DOHH2 (cell line): Measurements from ENCODE around the gene ARL4C.

Experiments
- H3F3A ChIP-seq: fragments of 200-600 bp; sonication (generic), shearing (Covaris generic); 2 replicates; pipeline ENCODE4 v1.6.0; 2016; ENCODE audit warnings: antibody characterized with exemption, mild to moderate bottlenecking; ENCODE audit not compliant: control insufficient read depth, insufficient read depth
- H3K27ac ChIP-seq: fragments of 200-600 bp; sonication (generic); 2 replicates; pipeline ENCODE4 v1.5.1; 2014; ENCODE audit warnings: low read depth, mild to moderate bottlenecking, low read length, moderate library complexity
- H3K27me3 ChIP-seq: fragments of 200-600 bp; sonication (generic); 2 replicates; pipeline ENCODE4 v1.6.1; 2014; ENCODE audit warnings: mild to moderate bottlenecking, low read length, mixed read lengths; ENCODE audit not compliant: control insufficient read depth
- H3K36me3 ChIP-seq: fragments of 200-600 bp; sonication (generic); 2 replicates; pipeline ENCODE4 v1.6.1; 2014; ENCODE audit warnings: mild to moderate bottlenecking, low read length, moderate library complexity, mixed read lengths; ENCODE audit not compliant: control insufficient read depth
- H3K4me1 ChIP-seq: fragments of 200-600 bp; sonication (generic); 2 replicates; pipeline ENCODE4 v1.6.1; 2014; ENCODE audit warnings: mild to moderate bottlenecking, low read length, mixed read lengths; ENCODE audit not compliant: control insufficient read depth
- H3K4me2 ChIP-seq: fragments of 200-600 bp; sonication (generic); 2 replicates; pipeline ENCODE4 v1.6.0; 2014; ENCODE audit warnings: mild to moderate bottlenecking, low read length, moderate library complexity
- H3K4me3 ChIP-seq: fragments of 200-600 bp; sonication (generic); 2 replicates; pipeline ENCODE4 v1.5.1; 2014; ENCODE audit warnings: mild to moderate bottlenecking, low read length, mixed read lengths
- H3K79me2 ChIP-seq: fragments of 200-600 bp; sonication (generic); 2 replicates; pipeline ENCODE4 v1.6.1; 2014; ENCODE audit warnings: mild to moderate bottlenecking, low read length, mixed read lengths; ENCODE audit not compliant: control insufficient read depth
- H3K9me2 ChIP-seq: fragments of 200-600 bp; sonication (generic); replicated peaks from 2 replicates; pipeline ENCODE4 v1.6.1; 2014; ENCODE audit warnings: mild to moderate bottlenecking, low read length, mixed read lengths; ENCODE audit not compliant: control insufficient read depth
- H3K9me3 ChIP-seq: fragments of 200-600 bp; sonication (generic); 2 replicates; pipeline ENCODE4 v1.6.1; 2014; ENCODE audit warnings: antibody characterized with exemption, low read length, mixed read lengths; ENCODE audit not compliant: control insufficient read depth, insufficient read depth
- H4K20me1 ChIP-seq: fragments of 200-600 bp; sonication (generic); 2 replicates; pipeline ENCODE4 v1.6.0; 2014; ENCODE audit warnings: low read depth, mild to moderate bottlenecking, antibody characterized with exemption, low read length, moderate library complexity; ENCODE audit not compliant: control insufficient read depth, insufficient read depth
- CTCF ChIP-seq: fragments of 200-600 bp; sonication (generic); IDR thresholded peaks from one replicate; pipeline ENCODE4 v1.5.1; 2014; ENCODE audit warnings: antibody characterized with exemption, mild to moderate bottlenecking, low read depth, low read length; ENCODE audit not compliant: poor library complexity, severe bottlenecking
- EZH2phosphoT487 ChIP-seq: fragments of 200-600 bp; sonication (generic); IDR thresholded peaks from 2 replicates; pipeline ENCODE4 v1.6.1; 2017; ENCODE audit warnings: borderline replicate concordance, mild to moderate bottlenecking, antibody characterized with exemption, low read length, moderate library complexity, mixed read lengths

The ARL4C gene

GRCh38 chr2:234526711-234527110, 29.8 kb upstream of the ARL4C start:
- no peak overlapping the region for H3K4me2 ChIP-seq
- no peak for TF ChIP-seq CTCF
- no peak for TF ChIP-seq EZH2phosphoT487
- H3K36me3 ChIP-seq = no peaks in the 10 kb centered on the region
- H3K27me3 ChIP-seq = peaks cover 6% of the 10 kb centered on the region; the same call in 1 of the 2 replicates
- no peaks in the 10 kb centered on the region for H3F3A ChIP-seq
- no peaks in the 10 kb centered on the region for H3K9me3 ChIP-seq
- no peak overlapping the region for H3K27ac ChIP-seq
- H3K4me1 ChIP-seq = no peaks in the 10 kb centered on the region
- no peaks in the 10 kb centered on the region for H3K79me2 ChIP-seq
- H3K9me2 ChIP-seq = no peaks in the 10 kb centered on the region
- H4K20me1 ChIP-seq = no peaks in the 10 kb centered on the region
- no peak overlapping the region for H3K4me3 ChIP-seq

GRCh38 chr2:234521536-234521935, 24.7 kb upstream of the ARL4C start:
- no peaks in the 10 kb centered on the region for H4K20me1 ChIP-seq
- H3K4me2 ChIP-seq = no peak overlapping the region
- no peaks in the 10 kb centered on the region for H3F3A ChIP-seq
- no peaks in the 10 kb centered on the region for H3K9me2 ChIP-seq
- no peak overlapping the region for H3K27ac ChIP-seq
- H3K27me3 ChIP-seq = no peaks in the 10 kb centered on the region
- no peak overlapping the region for H3K4me3 ChIP-seq
- H3K9me3 ChIP-seq = no peaks in the 10 kb centered on the region
- no peaks in the 10 kb centered on the region for H3K4me1 ChIP-seq
- TF ChIP-seq EZH2phosphoT487 (no peak), CTCF (no peak)
- H3K36me3 ChIP-seq = no peaks in the 10 kb centered on the region
- H3K79me2 ChIP-seq = no peaks in the 10 kb centered on the region

- Histone ChIP-seq H3K36me3 (no peaks in the 10 kb centered on the region), H3K4me3 (no peak overlapping the region), H3K9me3 (no peaks in the 10 kb centered on the region), H3K4me2 (no peak overlapping the region), H3K9me2 (no peaks in the 10 kb centered on the region), H4K20me1 (no peaks in the 10 kb centered on the region), H3K27me3 (no peaks in the 10 kb centered on the region), H3K79me2 (no peaks in the 10 kb centered on the region), H3K4me1 (no peaks in the 10 kb centered on the region), H3F3A (no peaks in the 10 kb centered on the region), H3K27ac (no peak overlapping the region)
- TF ChIP-seq EZH2phosphoT487 (no peak), CTCF (no peak)
Measured at GRCh38 chr2:234518986-234519642, 22.2 kb upstream of the ARL4C start.
